ENCODE results near the gene FIGNL2.

The FIGNL2 gene

GRCh38 chr12:51834411-51834810, 14.1 kb downstream of the FIGNL2 start:
- no peak for TF ChIP-seq CTCF (IDR thresholded peaks at IDR 0.05)

- no peak for TF ChIP-seq CTCF (IDR thresholded peaks at IDR 0.05)
Observed at GRCh38 chr12:51833448-51834227, 14.9 kb downstream of the FIGNL2 start.

- no peak for TF ChIP-seq CTCF (IDR thresholded peaks at IDR 0.05)
Observed at GRCh38 chr12:51832354-51833107, 16.0 kb downstream of the FIGNL2 start.

- TF ChIP-seq CTCF (IDR thresholded peaks at IDR 0.05) = no peak
Observed at GRCh38 chr12:51829641-51830040, 18.9 kb downstream of the FIGNL2 start.

DNA sequence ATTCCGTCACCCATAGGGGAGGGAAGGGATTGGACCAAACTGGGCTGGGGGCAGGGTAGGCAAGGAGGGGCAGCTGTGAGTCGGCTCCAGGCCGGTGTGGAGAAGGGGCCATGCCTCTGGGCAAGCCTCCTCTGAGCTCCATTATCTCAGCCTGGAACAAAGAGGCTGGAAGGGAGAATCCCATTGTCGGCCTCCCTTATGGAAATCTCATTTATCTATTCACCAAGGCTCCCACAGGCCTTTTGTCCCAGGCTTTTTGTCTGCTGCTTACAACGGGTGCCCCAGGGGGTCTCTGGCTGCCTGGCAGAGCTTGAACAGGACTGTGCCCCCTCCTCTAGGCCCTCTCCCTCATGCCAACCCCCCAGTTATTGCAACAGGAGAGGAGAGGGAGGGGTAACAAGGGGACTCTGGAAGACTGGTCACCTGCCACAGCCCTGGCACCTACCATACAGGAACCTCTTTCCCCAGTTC, 19.5 kb downstream of the FIGNL2 start:
- no peak for TF ChIP-seq CTCF (IDR thresholded peaks at IDR 0.05)

GRCh38 chr12:51827925-51828818, 20.3 kb downstream of the FIGNL2 start:
- no peak for TF ChIP-seq CTCF (IDR thresholded peaks at IDR 0.05)

- TF ChIP-seq CTCF (IDR thresholded peaks at IDR 0.05) = no peak
Observed at GRCh38 chr12:51826881-51827280, 21.6 kb downstream of the FIGNL2 start.
